ENCODE results near the gene ATP4B. TPM values are rescaled to one million over a fixed set of nuclear protein-coding genes. Genes with fewer than 3 reads are reported as not detected.

ATP4B gene
- total RNA-seq, 1 experiment from 2014 or later, result not detected

GRCh38 chr13:113664751-113665596, 7.0 kb upstream of the ATP4B start:
- TF ChIP-seq CTCF (IDR thresholded peaks at IDR 0.05; ENCODE audit: unreplicated experiment), result no peak
- ChIA-PET CTCF (interaction anchor here (0.7 kb wide), 1 partner anchor 60 kb away, joined by 5 read pairs; no protein-coding TSS in a partner anchor), POLR2A (interaction anchor here (0.7 kb wide), 1 partner anchor 184 kb away, joined by 3 read pairs; no protein-coding TSS in a partner anchor)
- H3K36me3 Mint-ChIP-seq (ENCODE audit: insufficient read depth, unreplicated experiment), result peaks cover 6% of the 10 kb centered on the region
- BruUV-seq (replicated peaks), result no TSS peak
- no peak overlapping the region for H3K4me3 Mint-ChIP-seq (ENCODE audit: unreplicated experiment)
- H3K27ac Mint-ChIP-seq (ENCODE audit: low read depth, unreplicated experiment), result no peak overlapping the region
- DNase-seq (ENCODE audit: unreplicated experiment), result no peak
- no peaks in the 10 kb centered on the region for H3K4me1 Mint-ChIP-seq (ENCODE audit: insufficient read depth, unreplicated experiment)
- peaks cover 19% of the 10 kb centered on the region for H3K9me3 Mint-ChIP-seq (ENCODE audit: unreplicated experiment)
- H3K27me3 Mint-ChIP-seq (ENCODE audit: insufficient read depth, unreplicated experiment), result peaks cover 13% of the 10 kb centered on the region
- intact Hi-C loops (cut with micrococcal nuclease), result no loop called here

DNA sequence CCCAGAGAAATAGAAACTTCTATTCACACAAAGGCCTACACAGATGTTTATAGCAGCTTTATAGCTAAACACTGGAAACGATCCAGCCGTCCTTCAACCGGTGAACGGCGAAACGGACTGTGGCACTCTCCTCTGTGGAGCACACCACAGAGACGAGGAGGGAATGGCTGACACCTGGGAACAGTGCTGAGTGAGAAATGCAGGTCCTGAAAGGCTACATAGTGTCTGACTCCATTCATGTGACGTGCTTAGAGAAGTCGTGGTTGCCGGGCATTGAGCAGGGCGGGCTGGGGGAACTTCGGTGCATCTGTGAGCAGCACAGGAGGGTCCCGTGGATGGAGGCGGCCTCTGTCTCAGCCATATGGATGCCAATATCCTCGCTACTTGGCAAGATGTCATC, 5.9 kb upstream of the ATP4B start:
- peaks cover 19% of the 10 kb centered on the region for H3K9me3 Mint-ChIP-seq (ENCODE audit: unreplicated experiment)
- DNase-seq (ENCODE audit: unreplicated experiment), result no peak
- BruUV-seq (replicated peaks), result no TSS peak
- H3K4me1 Mint-ChIP-seq (ENCODE audit: insufficient read depth, unreplicated experiment), result no peaks in the 10 kb centered on the region
- H3K36me3 Mint-ChIP-seq (ENCODE audit: insufficient read depth, unreplicated experiment), result peaks cover 6% of the 10 kb centered on the region
- POLR2A ChIA-PET, result no interaction called here
- H3K4me3 Mint-ChIP-seq (ENCODE audit: unreplicated experiment), result no peak overlapping the region
- CTCF ChIA-PET, result no interaction called here
- no peak for TF ChIP-seq CTCF (IDR thresholded peaks at IDR 0.05; ENCODE audit: unreplicated experiment)
- peaks cover 16% of the 10 kb centered on the region for H3K27me3 Mint-ChIP-seq (ENCODE audit: insufficient read depth, unreplicated experiment)
- intact Hi-C loops (cut with micrococcal nuclease), result no loop called here
- no peak overlapping the region for H3K27ac Mint-ChIP-seq (ENCODE audit: low read depth, unreplicated experiment)

GRCh38 chr13:113661509-113661908, 3.5 kb upstream of the ATP4B start:
- H3K27me3 Mint-ChIP-seq (ENCODE audit: insufficient read depth, unreplicated experiment), result peaks cover 16% of the 10 kb centered on the region
- BruUV-seq (replicated peaks), result no TSS peak
- intact Hi-C loops (cut with micrococcal nuclease), result no loop called here
- H3K4me1 Mint-ChIP-seq (ENCODE audit: insufficient read depth, unreplicated experiment), result no peaks in the 10 kb centered on the region
- no peak for TF ChIP-seq CTCF (IDR thresholded peaks at IDR 0.05; ENCODE audit: unreplicated experiment)
- POLR2A ChIA-PET, result no interaction called here
- no peak overlapping the region for H3K27ac Mint-ChIP-seq (ENCODE audit: low read depth, unreplicated experiment)
- H3K4me3 Mint-ChIP-seq (ENCODE audit: unreplicated experiment), result no peak overlapping the region
- CTCF ChIA-PET, result interaction anchor here (1.1 kb wide), 1 partner anchor 155 kb away, joined by 3 read pairs; no protein-coding TSS in a partner anchor
- no peak for DNase-seq (ENCODE audit: unreplicated experiment)
- no peaks in the 10 kb centered on the region for H3K36me3 Mint-ChIP-seq (ENCODE audit: insufficient read depth, unreplicated experiment)
- H3K9me3 Mint-ChIP-seq (ENCODE audit: unreplicated experiment), result peaks cover 19% of the 10 kb centered on the region

GRCh38 chr13:113660066-113660465, 2.1 kb upstream of the ATP4B start:
- ChIA-PET CTCF (no interaction called here), POLR2A (no interaction called here)
- Mint-ChIP-seq H3K9me3 (ENCODE audit: unreplicated experiment) (peaks cover 19% of the 10 kb centered on the region), H3K27ac (ENCODE audit: low read depth, unreplicated experiment) (no peak overlapping the region), H3K4me3 (ENCODE audit: unreplicated experiment) (no peak overlapping the region), H3K36me3 (ENCODE audit: insufficient read depth, unreplicated experiment) (no peaks in the 10 kb centered on the region), H3K4me1 (ENCODE audit: insufficient read depth, unreplicated experiment) (no peaks in the 10 kb centered on the region), H3K27me3 (ENCODE audit: insufficient read depth, unreplicated experiment) (peaks cover 16% of the 10 kb centered on the region)
- intact Hi-C loops (cut with micrococcal nuclease), result no loop called here
- BruUV-seq (replicated peaks), result no TSS peak
- no peak for TF ChIP-seq CTCF (IDR thresholded peaks at IDR 0.05; ENCODE audit: unreplicated experiment)
- no peak for DNase-seq (ENCODE audit: unreplicated experiment)

Measured in MCF 10A (cell line).